Activated CD8-positive, alpha-beta memory T cell treated with anti-CD3 and anti-CD28 coated beads for 36 hours (primary cell): ENCODE data around the gene EXOC6. TPM values are rescaled to one million over a fixed set of nuclear protein-coding genes. Genes with fewer than 3 reads are reported as not detected.

Experiments
- CTCF ChIA-PET: fragments of 350-600 bp; sonication (Branson Sonifier 250); formaldehyde crosslinking; loops from one replicate; lab custom pipeline; 2021; ENCODE audit warnings: antibody characterized with exemption; lab: Charles Lee
- POLR2A ChIA-PET: fragments of 350-600 bp; sonication (Branson Sonifier 250); formaldehyde crosslinking; loops from one replicate; lab custom pipeline; 2021; ENCODE audit warnings: antibody characterized with exemption; lab: Charles Lee
- total RNA-seq, 2 experiments: library from RNA; stranded (reverse); gene quantifications; one replicate each; pipeline ENCODE4 v1.2.3, GENCODE V29; 2021

The EXOC6 gene
- total RNA-seq, 2 experiments from 2014 or later, result 11.6 to 12.4 TPM

DNA sequence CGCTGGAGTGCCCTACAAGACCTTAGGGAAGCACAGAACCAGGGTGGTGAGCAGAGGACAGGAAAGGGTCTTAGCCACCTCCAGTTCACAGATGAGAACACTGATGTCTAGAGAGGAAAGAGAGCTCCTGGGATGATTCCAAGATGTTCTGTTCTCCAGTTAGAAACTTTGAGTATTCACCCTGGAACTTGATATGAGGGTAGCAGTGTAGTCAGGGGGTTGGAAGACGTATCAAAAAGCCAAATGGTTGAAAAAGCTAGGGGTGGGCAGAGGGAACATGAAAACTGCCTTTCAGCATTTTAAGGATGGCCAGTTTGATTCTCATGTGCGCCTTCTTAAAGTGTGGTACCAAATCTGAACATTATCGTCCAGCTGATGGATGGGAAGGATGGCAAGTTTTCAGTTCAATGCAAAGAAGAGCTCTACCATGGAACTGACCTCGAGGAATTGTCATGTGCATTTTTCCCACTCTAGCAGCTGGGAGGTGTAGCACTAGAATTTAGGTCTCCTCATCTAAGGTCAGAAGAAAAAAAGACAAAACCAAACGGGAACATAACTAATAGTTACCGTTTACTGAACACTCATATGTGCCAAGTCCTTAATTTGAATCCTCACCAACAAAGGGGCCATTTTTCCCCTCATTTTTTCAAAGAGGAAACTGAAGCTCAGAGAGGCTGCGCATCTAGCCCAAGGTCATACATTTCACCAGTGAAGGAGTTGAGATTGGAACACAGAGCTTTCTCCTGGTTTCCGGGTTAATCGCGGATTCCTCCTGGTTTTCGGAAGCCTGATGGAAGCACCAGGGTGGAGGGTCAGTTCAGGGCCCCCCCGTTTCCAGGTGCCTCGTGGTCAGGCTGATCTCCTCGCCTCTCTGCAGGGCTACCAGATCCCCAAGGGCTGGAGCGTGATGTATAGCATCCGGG lies 219.4 kb downstream of the EXOC6 start:
- ChIA-PET CTCF (interaction anchor here (0.6 kb wide), 1 partner anchor 204 kb away, joined by 3 read pairs; no protein-coding TSS in a partner anchor), POLR2A (no interaction called here)

GRCh38 chr10:93068411-93069244 lies 220.3 kb downstream of the EXOC6 start:
- CTCF ChIA-PET, result interaction anchor here (0.6 kb wide), 1 partner anchor 203 kb away, joined by 3 read pairs; no protein-coding TSS in a partner anchor
- POLR2A ChIA-PET, result no interaction called here

GRCh38 chr10:93069245-93069561 lies 220.9 kb downstream of the EXOC6 start:
- ChIA-PET CTCF (no interaction called here), POLR2A (no interaction called here)

DNA sequence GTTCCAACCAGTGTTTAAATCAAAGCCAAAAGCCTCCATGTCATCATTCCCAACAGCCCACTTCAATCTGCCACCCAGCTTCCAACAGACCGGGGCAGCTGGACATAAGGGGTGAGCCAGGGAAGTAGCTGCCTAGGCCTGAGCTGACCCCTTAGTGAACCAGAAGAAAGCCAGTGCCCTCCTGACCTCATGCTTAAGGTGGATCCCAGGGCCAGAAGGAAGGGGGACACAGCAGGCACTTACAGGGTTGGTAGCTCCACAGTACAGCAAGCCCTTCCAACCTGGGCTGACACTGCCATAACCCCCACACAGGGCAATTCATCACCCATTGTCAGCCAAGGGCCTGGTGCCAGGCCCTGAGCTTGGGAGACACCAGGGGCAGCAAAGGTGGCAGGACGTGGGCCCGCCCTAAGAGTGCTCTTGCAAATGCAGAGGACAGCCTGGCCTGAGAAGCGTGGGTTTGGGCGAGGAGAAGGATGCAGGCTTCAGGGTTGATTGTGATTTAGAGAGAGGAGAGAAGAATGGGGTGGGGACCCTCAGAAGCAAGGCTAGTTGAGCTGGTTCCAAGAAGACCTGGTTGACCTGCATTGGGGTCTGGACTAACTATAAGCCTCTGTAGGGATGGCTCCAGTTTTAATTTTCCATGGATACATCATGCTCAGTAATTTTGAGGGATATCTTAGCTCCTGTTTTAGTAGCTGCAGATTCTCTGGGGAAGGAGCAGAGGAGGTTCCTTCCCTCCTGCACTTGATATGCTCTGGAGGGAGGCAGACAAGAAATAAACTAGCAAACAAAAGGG lies 222.3 kb downstream of the EXOC6 start:
- ChIA-PET CTCF (no interaction called here), POLR2A (no interaction called here)

GRCh38 chr10:93071177-93071472 lies 222.8 kb downstream of the EXOC6 start:
- ChIA-PET POLR2A (no interaction called here), CTCF (no interaction called here)

DNA sequence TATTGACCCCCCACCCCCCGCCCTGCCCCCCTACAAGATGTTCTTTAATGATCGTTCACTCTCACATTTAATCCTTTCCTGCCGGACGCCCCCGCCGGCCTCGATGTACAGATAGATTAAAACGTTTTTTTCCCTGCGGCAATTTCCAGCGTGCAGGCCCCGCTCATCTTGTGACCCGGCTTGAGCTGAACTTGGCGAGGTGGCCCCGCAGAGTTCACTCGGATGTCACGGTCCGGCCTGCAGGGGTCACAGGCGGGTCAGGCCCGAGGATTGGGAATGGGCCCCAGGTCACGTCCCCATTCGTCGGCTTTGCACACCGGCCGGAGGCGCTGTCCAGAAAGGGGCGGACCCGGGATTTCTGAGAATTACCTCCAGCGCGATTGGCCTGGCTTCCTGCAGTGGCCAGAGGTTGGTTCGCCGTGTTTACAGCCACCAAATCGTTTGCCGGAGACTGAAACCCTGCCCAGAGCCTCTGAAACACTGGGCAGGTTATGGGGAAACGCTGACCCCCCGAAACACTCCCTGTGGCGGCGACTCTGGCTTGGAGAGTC lies 223.4 kb downstream of the EXOC6 start:
- POLR2A ChIA-PET, result no interaction called here

DNA sequence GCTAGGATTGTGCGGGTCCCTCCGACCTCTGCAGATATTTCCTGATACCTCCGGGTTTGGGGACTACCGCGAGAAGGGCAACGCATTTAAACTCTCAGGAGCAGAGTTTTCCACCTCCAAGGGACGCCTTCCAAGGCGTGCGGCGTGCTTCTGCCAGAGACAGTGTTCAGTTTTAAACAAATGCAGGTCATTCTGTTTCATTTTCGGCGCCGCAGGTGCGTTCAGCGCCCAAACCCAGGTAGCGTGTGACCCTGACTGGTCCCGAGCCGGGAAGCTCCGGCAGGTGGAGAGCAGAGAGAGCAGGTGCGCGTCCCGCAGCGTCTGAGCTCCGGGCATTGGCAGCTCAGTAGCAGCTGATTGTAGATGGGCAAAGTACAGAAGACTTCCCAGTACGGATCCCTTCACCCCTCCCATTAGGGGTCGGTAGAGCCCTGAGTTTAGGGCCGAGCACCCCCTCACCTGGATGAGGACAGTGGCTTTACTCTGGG lies 223.9 kb downstream of the EXOC6 start:
- CTCF ChIA-PET, result no interaction called here
- POLR2A ChIA-PET, result no interaction called here

More for the DNA sequence above, 223.4 kb downstream of the EXOC6 start:
- CTCF ChIA-PET, result no interaction called here

- POLR2A ChIA-PET, result no interaction called here
- CTCF ChIA-PET, result interaction anchor here (1.2 kb wide), 1 partner anchor 11 kb away, joined by 3 read pairs; no protein-coding TSS in a partner anchor
Observed at GRCh38 chr10:93072713-93073538, 224.6 kb downstream of the EXOC6 start.

- ChIA-PET POLR2A (no interaction called here), CTCF (interaction anchor here (1.2 kb wide), 1 partner anchor 12 kb away, joined by 3 read pairs; no protein-coding TSS in a partner anchor)
Observed at GRCh38 chr10:93073539-93074146, 225.3 kb downstream of the EXOC6 start, which contains the start of gene CYP26A1. CYP26A1 (plus strand) TSS chr10:93073893; CDS start chr10:93073935, 42 bp downstream.

- ChIA-PET CTCF (interaction anchor here (1.2 kb wide), 1 partner anchor 10 kb away, joined by 3 read pairs; no protein-coding TSS in a partner anchor), POLR2A (no interaction called here)
Observed at GRCh38 chr10:93074147-93074596, 225.9 kb downstream of the EXOC6 start.

DNA sequence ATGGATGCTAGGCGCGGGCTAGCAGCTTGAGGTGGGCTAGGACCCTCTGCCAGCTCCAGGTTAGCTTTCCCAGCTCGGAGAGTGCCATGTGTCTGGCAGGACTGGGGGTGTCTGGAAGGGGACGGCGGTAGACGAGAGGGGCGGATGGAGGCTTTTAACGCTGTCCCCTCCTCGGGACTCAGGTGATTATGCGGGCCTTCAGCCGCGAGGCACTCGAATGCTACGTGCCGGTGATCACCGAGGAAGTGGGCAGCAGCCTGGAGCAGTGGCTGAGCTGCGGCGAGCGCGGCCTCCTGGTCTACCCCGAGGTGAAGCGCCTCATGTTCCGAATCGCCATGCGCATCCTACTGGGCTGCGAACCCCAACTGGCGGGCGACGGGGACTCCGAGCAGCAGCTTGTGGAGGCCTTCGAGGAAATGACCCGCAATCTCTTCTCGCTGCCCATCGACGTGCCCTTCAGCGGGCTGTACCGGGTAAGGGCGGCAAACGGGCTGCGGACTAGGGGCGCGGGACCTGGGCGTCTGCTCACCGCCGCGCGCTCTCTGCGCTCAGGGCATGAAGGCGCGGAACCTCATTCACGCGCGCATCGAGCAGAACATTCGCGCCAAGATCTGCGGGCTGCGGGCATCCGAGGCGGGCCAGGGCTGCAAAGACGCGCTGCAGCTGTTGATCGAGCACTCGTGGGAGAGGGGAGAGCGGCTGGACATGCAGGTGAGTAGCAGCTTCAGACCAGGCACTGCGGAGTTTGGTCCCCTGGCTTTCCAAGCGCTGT lies 226.5 kb downstream of the EXOC6 start:
- ChIA-PET POLR2A (no interaction called here), CTCF (interaction anchor here (1.2 kb wide), 1 partner anchor 11 kb away, joined by 3 read pairs; no protein-coding TSS in a partner anchor)

GRCh38 chr10:93075369-93076221 lies 227.3 kb downstream of the EXOC6 start:
- ChIA-PET CTCF (interaction anchor here (1.2 kb wide), 1 partner anchor 11 kb away, joined by 3 read pairs; no protein-coding TSS in a partner anchor), POLR2A (no interaction called here)

- ChIA-PET POLR2A (no interaction called here), CTCF (interaction anchor here (1.4 kb wide), 1 partner anchor 39 kb away, joined by 5 read pairs; no protein-coding TSS in a partner anchor)
Observed at GRCh38 chr10:93076871-93077270, 228.6 kb downstream of the EXOC6 start.

- POLR2A ChIA-PET, result no interaction called here
- CTCF ChIA-PET, result interaction anchor here (1.4 kb wide), 1 partner anchor 38 kb away, joined by 5 read pairs; no protein-coding TSS in a partner anchor
Observed at GRCh38 chr10:93077860-93078337, 229.6 kb downstream of the EXOC6 start.

DNA sequence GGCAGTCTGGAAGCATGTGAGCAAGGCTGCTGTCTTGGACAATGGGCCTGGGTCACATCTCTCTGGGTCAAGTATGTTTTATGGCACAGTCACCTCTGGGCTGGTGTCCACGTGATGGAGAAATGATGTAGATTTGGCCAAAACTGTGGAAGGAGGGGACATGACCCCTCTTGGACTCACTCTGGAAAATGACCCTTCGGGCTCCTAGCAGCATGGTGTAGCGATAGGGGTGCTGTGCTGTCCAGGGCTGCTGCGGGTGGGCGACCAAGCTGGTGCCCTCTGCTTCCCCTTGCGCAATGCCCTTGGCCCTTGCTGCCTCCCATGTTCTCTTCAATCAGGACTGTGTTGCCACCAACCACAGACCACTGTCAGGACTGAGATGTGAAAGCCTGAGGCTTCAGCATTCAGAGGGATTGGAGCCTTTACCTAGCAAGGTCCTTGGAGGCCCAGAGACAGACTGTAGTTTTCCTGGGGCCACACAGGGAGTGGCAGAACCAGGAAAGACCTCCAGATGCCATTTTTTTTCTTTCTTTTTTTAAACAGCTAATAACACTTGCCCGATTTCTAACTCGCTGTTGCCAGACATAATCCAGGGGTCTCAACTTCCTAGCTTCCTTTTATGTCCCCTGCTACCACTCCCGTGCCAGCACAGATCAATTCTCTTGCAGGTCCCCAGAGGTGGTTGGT lies 231.5 kb downstream of the EXOC6 start:
- POLR2A ChIA-PET, result no interaction called here
- CTCF ChIA-PET, result interaction anchor here (0.6 to 1.3 kb wide), 4 partner anchors 10 to 212 kb away, joined by 3 read pairs; no protein-coding TSS in a partner anchor
